HG02588 (cell line): Measurements from ENCODE around the gene CSAG2.
A peak's percentile ranks its signal among the peaks of the same experiment; 100 is the strongest.
"Not testable (repeated sequence)": the region's sequence is repeated elsewhere in the genome, so short reads cannot be mapped to it uniquely, and the experiment has no call there.

Experiments
- ATAC-seq: cut with Tn5 transposase; IDR thresholded peaks from one replicate; pipeline ENCODE4 v1.9.1; 2021; ENCODE audit warnings: mild to moderate bottlenecking, moderate library complexity; ENCODE audit not compliant: unreplicated experiment

Gene CSAG2

GRCh38 chrX:152709173-152709572 is at the start of gene CSAG2:
TSS of gene CSAG2 (minus strand) at chrX:152709273. CDS start at chrX:152709112, 161 bp downstream.
- ATAC-seq = not testable (repeated sequence)

DNA sequence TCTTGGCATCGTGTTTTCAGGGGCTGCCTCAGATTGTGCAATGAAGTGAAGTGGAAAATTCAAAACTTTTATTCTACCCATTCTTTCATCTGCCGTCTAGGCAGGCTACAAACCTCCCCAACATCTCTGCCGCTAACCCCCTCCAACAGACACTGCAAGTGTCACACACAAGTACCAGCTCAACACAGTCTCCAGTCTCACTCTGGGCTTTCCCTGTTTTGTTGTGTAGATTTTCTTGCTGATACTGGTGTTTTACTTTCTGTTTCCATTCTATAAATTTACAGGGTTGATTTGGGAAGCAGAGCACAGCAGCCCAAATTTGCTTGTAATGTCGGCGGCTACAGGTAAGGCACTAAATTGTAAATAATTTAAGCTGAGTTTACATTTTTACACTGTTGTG is 45.8 kb upstream of the CSAG2 start:
- ATAC-seq = not testable (repeated sequence)

DNA sequence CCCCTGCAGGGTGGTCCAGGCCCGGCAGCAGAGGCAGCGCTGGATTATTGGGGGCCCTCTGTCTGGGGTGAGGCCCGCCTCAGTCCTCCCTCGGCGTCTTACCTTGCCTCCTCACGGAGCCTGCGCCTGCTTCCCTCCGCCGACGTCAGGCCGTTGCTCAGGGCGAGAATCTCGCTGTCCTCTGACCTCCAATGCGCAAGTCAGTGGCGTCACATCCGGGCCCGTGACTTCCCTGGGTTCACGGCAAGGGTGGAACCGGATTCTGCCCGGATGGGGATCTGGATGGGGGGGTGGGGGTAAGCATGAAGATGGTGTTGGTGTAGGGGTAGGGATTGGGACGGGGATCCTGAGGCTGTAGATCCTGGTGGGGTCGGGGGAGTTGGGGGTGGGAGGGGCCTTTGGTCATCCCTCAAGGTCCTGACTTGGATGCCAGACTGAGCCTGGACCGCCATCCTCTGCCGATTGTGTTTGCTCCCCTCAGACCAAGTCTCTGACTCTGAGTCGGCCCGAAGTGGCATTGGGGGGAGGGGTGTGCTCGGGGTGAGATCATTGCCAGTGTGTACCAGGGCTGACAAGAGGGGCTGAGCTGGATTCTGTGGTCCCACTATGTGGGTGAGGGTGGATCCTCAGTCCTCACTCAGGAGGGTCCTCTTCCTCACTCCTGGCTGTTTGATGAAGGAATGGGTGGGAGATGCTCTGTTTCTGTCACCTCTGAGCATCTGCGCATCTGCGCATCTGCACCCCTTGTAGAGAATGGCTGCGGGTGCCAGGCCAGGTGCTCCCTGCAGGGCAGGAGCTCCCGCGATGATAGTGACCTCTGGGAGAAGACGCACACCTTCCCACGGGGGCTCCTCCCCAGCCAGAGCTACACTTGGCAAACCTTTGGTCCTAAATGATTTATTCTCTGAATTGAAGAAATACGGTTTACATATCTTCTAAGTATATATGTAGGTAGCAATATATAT is 44.9 kb upstream of the CSAG2 start, which contains the start of gene MAGEA2:
Gene MAGEA2 (minus strand): TSS at position 157 of the 965 bp plus-strand sequence. CDS start 2,479 bp downstream, outside the sequence.
- not testable (repeated sequence) for ATAC-seq

DNA sequence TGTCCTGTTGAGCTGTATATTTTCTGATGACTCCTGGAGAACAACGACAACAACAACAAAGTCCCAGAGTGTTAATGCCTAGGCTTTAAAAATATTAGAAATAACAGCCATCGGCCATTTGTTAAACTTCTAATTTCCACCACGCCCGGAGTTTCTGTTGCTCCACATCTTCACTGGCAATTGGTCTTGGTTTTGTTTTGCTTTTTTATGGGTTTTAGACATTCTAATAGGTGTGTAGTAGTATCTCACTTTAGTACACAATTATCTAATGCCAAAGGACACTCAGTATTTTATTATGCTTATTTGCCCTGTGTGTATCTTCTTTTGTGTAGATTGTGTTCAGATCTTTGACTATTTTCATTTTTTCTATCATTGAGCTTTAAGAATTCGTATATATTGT is 29.5 kb upstream of the CSAG2 start:
- ATAC-seq = no peak

- ATAC-seq = not testable (repeated sequence)
Measured at GRCh38 chrX:152736528-152736927, 27.5 kb upstream of the CSAG2 start.

- no peak for ATAC-seq
Measured at GRCh38 chrX:152735860-152736511, 26.9 kb upstream of the CSAG2 start.

- no peak for ATAC-seq
Measured at GRCh38 chrX:152735101-152735500, 26.0 kb upstream of the CSAG2 start.

- ATAC-seq = not testable (repeated sequence)
Measured at GRCh38 chrX:152734143-152734858, 25.2 kb upstream of the CSAG2 start.

DNA sequence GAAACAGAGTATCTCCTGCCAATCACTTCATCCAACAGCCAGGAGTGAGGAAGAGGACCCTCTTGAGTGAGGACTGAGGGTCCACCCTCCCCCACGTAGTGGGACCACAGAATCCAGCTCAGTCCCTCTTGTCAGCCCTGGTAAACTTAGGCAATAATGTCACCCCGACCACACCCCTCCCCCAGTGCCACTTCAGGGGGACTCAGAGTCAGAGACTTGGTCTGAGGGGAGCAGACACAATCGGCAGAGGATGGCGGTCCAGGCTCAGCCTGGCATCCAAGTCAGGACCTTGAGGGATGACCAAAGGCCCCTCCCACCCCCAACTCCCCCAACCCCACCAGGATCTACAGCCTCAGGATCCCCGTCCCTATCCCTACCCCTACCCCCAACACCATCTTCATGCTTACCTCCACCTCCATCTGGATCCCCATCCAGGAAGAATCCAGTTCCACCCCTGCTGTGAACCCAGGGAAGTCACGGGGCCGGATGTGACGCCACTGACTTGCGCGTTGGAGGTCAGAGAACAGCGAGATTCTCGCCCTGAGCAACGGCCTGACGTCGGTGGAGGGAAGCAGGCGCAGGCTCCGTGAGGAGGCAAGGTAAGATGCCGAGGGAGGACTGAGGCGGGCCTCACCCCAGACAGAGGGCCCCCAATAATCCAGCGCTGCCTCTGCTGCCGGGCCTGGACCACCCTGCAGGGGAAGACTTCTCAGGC is 24.3 kb upstream of the CSAG2 start, which contains the start of the genes CSAG1 and MAGEA12:
Gene CSAG1 (minus strand): TSS at position 461 of the 715 bp plus-strand sequence. CDS start 1,261 bp downstream, outside the sequence.
Gene MAGEA12 (plus strand): TSS at position 497 of the 715 bp plus-strand sequence. CDS start 2,405 bp downstream, outside the sequence.
- no peak for ATAC-seq

DNA sequence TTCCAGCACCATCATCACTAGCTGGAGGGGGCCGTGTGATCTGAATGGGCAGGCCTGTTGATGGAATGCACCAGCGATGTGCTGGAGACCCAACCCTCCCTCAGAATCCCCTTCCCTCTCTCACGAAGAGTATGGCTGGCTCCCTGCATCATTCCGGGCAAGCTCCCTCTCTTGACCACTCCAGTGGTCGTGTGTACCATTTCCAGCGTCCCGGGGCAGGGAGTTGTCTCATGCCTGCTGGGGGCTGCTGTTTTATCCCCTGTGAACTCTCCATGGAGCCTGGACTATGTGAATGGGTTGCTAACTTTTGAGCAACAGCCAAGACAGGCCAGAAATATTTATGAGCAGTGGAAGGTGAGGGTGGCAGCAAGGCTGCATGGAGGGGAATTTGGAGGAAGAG is 16.3 kb upstream of the CSAG2 start:
- no peak for ATAC-seq

DNA sequence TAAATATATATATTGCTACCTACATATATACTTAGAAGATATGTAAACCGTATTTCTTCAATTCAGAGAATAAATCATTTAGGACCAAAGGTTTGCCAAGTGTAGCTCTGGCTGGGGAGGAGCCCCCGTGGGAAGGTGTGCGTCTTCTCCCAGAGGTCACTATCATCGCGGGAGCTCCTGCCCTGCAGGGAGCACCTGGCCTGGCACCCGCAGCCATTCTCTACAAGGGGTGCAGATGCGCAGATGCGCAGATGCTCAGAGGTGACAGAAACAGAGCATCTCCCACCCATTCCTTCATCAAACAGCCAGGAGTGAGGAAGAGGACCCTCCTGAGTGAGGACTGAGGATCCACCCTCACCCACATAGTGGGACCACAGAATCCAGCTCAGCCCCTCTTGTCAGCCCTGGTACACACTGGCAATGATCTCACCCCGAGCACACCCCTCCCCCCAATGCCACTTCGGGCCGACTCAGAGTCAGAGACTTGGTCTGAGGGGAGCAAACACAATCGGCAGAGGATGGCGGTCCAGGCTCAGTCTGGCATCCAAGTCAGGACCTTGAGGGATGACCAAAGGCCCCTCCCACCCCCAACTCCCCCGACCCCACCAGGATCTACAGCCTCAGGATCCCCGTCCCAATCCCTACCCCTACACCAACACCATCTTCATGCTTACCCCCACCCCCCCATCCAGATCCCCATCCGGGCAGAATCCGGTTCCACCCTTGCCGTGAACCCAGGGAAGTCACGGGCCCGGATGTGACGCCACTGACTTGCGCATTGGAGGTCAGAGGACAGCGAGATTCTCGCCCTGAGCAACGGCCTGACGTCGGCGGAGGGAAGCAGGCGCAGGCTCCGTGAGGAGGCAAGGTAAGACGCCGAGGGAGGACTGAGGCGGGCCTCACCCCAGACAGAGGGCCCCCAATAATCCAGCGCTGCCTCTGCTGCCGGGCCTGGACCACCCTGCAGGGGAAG is 5.0 kb upstream of the CSAG2 start, which contains the start of gene MAGEA2B:
Gene MAGEA2B (plus strand): TSS at position 814 of the 973 bp plus-strand sequence. CDS start 2,479 bp downstream, outside the sequence.
- ATAC-seq = not testable (repeated sequence)

GRCh38 chrX:152713195-152713594 is 4.1 kb upstream of the CSAG2 start:
- not testable (repeated sequence) for ATAC-seq

DNA sequence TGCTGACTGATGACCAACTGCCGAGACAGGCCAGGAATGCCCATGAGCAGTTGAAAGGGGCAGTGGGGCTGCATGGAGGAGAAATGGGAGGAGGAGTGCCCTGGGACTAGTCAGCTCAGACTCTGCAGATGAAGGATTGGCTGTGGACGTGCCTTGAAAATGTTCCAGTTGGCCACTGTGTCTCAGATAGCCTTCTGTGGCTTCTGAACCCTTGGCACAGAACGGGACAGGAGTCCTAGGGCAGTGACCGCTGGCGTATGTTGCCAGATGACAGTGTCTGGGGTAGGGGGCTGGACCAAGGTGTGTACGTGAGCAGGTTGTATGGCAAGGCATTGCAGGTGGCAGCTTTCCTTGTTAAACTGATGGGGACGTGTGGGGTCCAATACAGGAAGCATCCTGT is 2.6 kb downstream of the CSAG2 start:
- ATAC-seq = not testable (repeated sequence)

GRCh38 chrX:152700390-152700789 is 8.7 kb downstream of the CSAG2 start:
- ATAC-seq = not testable (repeated sequence)

DNA sequence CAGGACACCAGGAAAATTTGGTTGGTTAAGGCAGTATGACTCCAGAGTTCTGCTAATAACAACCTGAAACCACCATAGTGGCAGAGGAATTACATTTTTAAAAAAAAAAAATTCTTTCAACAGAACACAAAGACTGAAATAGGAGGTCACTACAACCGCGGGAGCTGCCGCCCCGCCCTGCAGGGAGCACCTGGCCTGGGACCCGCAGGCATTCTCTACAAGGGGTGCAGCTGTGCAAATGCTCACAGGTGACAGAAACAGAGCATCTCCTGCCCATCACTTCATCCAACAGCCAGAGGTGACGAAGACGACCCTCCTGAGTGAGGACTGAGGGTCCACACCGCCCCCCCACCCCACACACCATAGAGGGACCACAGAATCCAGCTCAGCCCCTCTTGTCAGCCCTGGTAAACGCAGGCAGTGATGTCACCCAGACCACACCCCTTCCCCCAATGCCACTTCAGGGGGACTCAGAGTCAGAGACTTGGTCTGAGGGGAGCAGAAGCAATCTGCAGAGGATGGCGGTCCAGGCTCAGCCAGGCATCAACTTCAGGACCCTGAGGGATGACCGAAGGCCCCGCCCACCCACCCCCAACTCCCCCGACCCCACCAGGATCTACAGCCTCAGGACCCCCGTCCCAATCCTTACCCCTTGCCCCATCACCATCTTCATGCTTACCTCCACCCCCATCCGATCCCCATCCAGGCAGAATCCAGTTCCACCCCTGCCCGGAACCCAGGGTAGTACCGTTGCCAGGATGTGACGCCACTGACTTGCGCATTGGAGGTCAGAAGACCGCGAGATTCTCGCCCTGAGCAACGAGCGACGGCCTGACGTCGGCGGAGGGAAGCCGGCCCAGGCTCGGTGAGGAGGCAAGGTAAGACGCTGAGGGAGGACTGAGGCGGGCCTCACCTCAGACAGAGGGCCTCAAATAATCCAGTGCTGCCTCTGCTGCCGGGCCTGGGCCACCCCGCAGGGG is 10.8 kb downstream of the CSAG2 start, which contains the start of gene MAGEA3:
Gene MAGEA3 (plus strand): TSS at position 843 of the 980 bp plus-strand sequence. CDS start 2,039 bp downstream, outside the sequence.
- ATAC-seq = not testable (repeated sequence)

DNA sequence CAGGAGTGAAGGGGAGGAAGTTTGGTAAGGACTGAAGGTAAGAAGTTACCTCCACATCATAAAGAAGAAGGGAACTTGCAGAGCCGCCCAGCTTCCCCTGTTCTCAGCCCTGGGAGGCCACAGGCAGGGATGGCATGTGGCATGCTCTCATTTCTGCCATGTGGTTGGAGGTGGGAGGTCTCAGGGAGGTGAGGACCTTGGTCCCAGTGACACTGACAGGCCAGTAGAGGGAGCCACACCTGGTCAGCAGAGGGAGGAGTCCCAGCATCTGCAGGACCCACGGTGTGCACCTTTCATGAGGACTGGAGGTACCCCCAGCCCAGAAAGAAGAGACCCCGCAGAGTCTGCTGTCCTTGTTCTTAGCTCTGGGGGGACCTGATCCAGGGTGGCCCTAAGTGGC is 28.1 kb downstream of the CSAG2 start:
- ATAC-seq = peak; percentile 60

DNA sequence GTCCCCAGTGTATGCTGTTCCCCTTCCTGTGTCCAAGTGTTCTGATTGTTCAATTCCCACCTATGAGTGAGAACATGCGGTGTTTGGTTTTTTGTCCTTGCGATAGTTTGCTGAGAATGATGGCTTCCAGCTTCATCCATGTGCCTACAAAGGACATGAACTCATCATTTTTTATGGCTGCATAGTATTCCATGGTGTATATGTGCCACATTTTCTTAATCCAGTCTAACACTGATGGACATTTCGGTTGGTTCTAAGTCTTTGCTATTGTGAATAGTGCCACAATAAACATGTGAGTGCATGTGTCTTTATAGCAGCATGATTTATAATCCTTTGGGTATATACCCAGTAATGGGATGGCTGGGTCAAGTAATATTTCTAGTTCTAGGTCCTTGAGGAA is 34.4 kb downstream of the CSAG2 start:
- not testable (repeated sequence) for ATAC-seq
